Measurements from ENCODE around the gene ARL5C. TPM values are rescaled to one million over a fixed set of nuclear protein-coding genes. Genes with fewer than 3 reads are reported as not detected.

The ARL5C gene
- total and polyA plus RNA-seq, 2 experiments from 2014 or later = not detected

- Histone ChIP-seq H3K36me3 (replicated peaks; ENCODE audit: insufficient read depth, low read depth) (no peaks in the 10 kb centered on the region), H3K27me3 (no peaks in the 10 kb centered on the region), H3K9me3 (ENCODE audit: low read depth) (no peaks in the 10 kb centered on the region), H3K9me2 (replicated peaks; ENCODE audit: insufficient read depth) (no peaks in the 10 kb centered on the region), H2AFZ (no peak overlapping the region), H3K4me1 (ENCODE audit: insufficient read depth) (peaks cover 6% of the 10 kb centered on the region), H4K20me1 (ENCODE audit: insufficient read depth, poor library complexity, severe bottlenecking) (no peaks in the 10 kb centered on the region), H3K27ac (no peak overlapping the region), H3K4me2 (no peak overlapping the region), H3K4me3 (no peak overlapping the region), H3K79me2 (peaks cover 7% of the 10 kb centered on the region)
- TF ChIP-seq EZH2 (IDR thresholded peaks at IDR 0.05; ENCODE audit: borderline replicate concordance) (no peak), EZH2phosphoT487 (IDR thresholded peaks at IDR 0.05; ENCODE audit: low read depth, severe bottlenecking, unreplicated experiment) (no peak), CTCF (IDR thresholded peaks at IDR 0.05; ENCODE audit: poor library complexity) (no peak)
- DNase-seq (ENCODE audit: low spot score) = no peak
- WGBS (ENCODE audit: low lambda C conversion rate, missing lambda C conversion rate) = 90% methylated on average over 9 of the region's 10 CpGs
Observed at GRCh38 chr17:39193346-39193745, 27.4 kb upstream of the ARL5C start.

- H3K4me3 ChIP-seq = no peak overlapping the region
- WGBS (ENCODE audit: low lambda C conversion rate, missing lambda C conversion rate) = 97% methylated on average over 16 of the region's 16 CpGs
- DNase-seq (ENCODE audit: low spot score) = no peak
- H3K79me2 ChIP-seq = peaks cover 7% of the 10 kb centered on the region
- H3K27ac ChIP-seq = no peak overlapping the region
- H3K9me2 ChIP-seq (replicated peaks; ENCODE audit: insufficient read depth) = no peaks in the 10 kb centered on the region
- no peak for TF ChIP-seq CTCF (IDR thresholded peaks at IDR 0.05; ENCODE audit: poor library complexity)
- no peak for TF ChIP-seq EZH2phosphoT487 (IDR thresholded peaks at IDR 0.05; ENCODE audit: low read depth, severe bottlenecking, unreplicated experiment)
- no peak for TF ChIP-seq EZH2 (IDR thresholded peaks at IDR 0.05; ENCODE audit: borderline replicate concordance)
- H2AFZ ChIP-seq = no peak overlapping the region
- H4K20me1 ChIP-seq (ENCODE audit: insufficient read depth, poor library complexity, severe bottlenecking) = no peaks in the 10 kb centered on the region
- H3K4me1 ChIP-seq (ENCODE audit: insufficient read depth) = peaks cover 6% of the 10 kb centered on the region
- no peaks in the 10 kb centered on the region for H3K36me3 ChIP-seq (replicated peaks; ENCODE audit: insufficient read depth, low read depth)
- H3K9me3 ChIP-seq (ENCODE audit: low read depth) = no peaks in the 10 kb centered on the region
- no peaks in the 10 kb centered on the region for H3K27me3 ChIP-seq
- no peak overlapping the region for H3K4me2 ChIP-seq
Observed at GRCh38 chr17:39192901-39193300, 26.9 kb upstream of the ARL5C start.

- 91% methylated on average over 9 of the region's 9 CpGs for WGBS (ENCODE audit: low lambda C conversion rate, missing lambda C conversion rate)
- H3K4me2 ChIP-seq = no peak overlapping the region
- H3K36me3 ChIP-seq (replicated peaks; ENCODE audit: insufficient read depth, low read depth) = no peaks in the 10 kb centered on the region
- peaks cover 6% of the 10 kb centered on the region for H3K4me1 ChIP-seq (ENCODE audit: insufficient read depth)
- no peak for DNase-seq (ENCODE audit: low spot score)
- no peak for TF ChIP-seq EZH2 (IDR thresholded peaks at IDR 0.05; ENCODE audit: borderline replicate concordance)
- no peak for TF ChIP-seq CTCF (IDR thresholded peaks at IDR 0.05; ENCODE audit: poor library complexity)
- no peak overlapping the region for H2AFZ ChIP-seq
- H3K27me3 ChIP-seq = no peaks in the 10 kb centered on the region
- H3K27ac ChIP-seq = no peak overlapping the region
- no peak overlapping the region for H3K4me3 ChIP-seq
- H3K9me3 ChIP-seq (ENCODE audit: low read depth) = no peaks in the 10 kb centered on the region
- H4K20me1 ChIP-seq (ENCODE audit: insufficient read depth, poor library complexity, severe bottlenecking) = no peaks in the 10 kb centered on the region
- H3K79me2 ChIP-seq = peaks cover 7% of the 10 kb centered on the region
- H3K9me2 ChIP-seq (replicated peaks; ENCODE audit: insufficient read depth) = no peaks in the 10 kb centered on the region
Observed at GRCh38 chr17:39191750-39192510, 26.0 kb upstream of the ARL5C start.
